NCI-H69 (cell line): ENCODE results near the gene ESPNL.
A peak's percentile ranks its signal among the peaks of the same experiment; 100 is the strongest.
"Not testable (repeated sequence)": the region's sequence is repeated elsewhere in the genome, so short reads cannot be mapped to it uniquely, and the experiment has no call there.

ENCODE experiments used
- DNase-seq: peaks from one replicate; lab custom pipeline; 2025; lab: John Stamatoyannopoulos, UW

ESPNL gene

GRCh38 chr2:238171072-238171431 is 70.9 kb downstream of the ESPNL start:
- DNase-seq: not testable (repeated sequence)

- DNase-seq: no peak
Measured at GRCh38 chr2:238171575-238172187, 71.5 kb downstream of the ESPNL start.

DNA sequence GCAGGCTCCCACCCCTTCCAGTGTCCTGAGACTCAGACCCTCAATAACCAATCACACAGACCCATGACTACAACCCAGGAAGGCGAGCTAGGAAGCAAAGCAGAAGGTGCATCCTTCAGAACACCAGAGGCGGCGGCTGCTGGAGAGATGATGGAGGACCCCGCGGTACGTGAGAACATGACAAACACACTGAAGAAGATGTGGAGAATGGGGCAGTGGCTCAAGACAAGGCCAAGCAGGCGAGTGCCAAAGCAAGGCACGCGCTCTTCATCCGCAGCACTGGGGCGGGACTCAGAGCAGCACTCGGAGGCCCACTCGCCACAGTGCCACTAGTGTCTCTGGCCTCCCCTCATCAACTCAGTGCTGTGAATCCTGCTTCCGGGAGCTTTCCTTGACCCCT is 72.3 kb downstream of the ESPNL start:
- DNase-seq: no peak

DNA sequence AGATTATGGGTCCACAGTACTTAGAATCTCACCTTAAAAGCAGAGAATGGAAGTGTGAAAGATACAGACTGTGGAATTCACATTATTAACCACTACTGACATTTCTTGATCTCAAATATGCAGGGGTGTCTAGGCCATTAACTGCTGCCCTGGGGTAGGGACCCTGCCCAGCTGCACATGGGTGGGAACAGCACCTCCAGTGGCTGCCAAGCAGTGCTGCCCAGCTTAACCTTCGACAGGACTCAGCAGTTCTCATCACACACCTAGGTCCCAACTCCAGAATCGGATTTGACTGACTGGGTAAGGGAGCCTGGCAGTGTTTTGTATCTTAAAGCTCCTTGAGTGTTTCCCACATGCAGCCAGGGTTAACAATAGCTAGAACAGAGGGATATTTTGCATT is 73.6 kb downstream of the ESPNL start:
- no peak for DNase-seq

DNA sequence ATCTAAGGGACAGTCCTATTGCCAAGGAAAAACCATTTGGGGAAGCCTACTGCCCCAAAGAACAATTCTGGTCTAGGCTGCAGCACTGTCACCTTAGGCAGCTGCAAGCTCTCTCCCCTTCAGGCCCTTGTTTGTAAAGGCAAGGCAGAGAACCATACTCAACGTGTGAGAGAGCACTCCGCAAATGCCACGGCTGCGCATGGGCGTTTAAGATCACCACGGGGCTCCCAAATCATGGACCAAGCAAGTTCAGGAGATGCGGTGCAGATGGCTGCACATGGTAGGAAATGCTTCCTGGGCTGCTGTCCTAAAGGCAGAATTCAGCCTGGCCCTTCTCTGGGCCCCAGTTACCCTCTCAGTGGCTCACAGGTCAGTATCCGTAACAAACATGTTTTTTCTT is 74.2 kb downstream of the ESPNL start:
- DNase-seq: no peak

- no peak for DNase-seq
Measured at GRCh38 chr2:238174701-238175100, 74.6 kb downstream of the ESPNL start.

DNA sequence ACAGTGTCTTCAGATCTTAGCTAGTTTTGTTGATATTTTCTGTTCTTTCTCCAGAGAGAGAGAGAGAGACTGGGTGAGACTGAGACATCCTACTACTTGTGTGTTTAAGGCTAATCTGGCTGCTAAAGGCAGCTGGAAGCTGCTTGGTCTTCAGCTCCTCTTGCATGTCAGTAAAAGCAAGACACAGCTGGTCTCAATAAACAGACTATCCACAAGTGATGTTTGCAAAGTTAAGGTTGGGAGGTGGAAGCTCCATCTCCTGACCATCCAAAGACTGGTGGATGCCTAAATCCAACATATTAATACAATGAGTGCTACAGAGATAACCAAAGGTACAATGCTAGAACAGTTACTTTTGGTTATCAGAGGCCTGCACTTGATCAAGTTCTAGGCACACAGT is 76.5 kb downstream of the ESPNL start:
- DNase-seq: no peak

DNA sequence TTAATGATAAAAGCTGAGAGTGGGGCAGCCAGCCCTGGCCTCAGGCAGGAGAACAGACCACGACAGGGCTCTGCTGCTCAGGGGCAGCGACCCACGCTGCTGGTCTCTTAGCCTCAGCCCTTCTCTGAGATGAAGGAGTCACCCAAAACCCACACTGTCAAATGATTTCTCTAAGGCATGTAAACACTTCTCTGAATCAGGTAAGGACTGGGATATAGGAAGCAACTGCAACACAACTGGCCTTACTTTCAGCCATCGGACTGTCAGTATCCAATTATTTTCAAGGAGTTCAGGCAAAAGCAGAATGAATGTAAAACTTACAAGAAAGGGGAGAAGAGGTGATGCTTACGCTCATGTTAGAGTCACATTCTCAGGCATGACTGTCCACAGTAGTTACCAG is 80.4 kb downstream of the ESPNL start:
- no peak for DNase-seq

- peak; percentile 10 for DNase-seq
Measured at GRCh38 chr2:238182362-238182761, 82.2 kb downstream of the ESPNL start.
